Measurements from ENCODE around the gene CD3E.

The CD3E gene

DNA sequence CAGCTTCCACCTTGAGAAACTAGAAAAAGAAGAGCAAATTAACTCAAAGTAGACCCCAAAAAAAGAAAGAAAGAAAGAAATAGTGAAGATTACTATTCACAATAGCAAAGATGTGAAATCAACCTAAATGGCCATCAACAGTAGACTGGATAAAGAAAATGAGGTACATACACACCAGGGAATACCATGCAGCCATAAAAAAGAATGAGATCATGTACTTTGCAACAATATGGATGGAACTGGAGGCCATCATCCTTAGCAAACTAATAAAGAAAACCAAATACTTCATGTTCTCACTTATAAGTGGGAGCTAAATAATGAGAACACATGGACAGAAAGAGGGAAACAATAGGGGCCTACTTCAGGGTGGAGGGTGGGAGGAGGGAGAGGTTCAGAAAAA, 24.2 kb downstream of the CD3E start:
- DNase-seq, result no peak

DNA sequence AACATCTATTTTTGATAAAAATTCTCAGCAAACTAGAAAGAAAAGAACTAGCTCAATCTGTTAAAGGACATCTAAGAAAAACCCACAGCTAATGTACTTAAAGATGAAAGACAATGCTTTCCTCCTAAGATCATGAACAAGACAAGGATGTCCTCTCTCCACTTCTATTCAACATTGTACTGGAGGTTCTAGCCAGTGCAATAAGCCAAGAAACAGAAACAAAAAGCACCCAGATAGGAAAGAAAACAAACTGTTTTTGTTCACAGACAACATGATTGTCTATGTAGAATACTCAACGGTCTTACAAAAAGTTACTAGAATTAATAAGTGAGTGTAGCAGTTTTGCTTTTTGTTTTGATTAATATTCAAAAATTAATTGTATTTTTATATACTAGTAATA, 30.2 kb downstream of the CD3E start:
- no peak for DNase-seq

DNA sequence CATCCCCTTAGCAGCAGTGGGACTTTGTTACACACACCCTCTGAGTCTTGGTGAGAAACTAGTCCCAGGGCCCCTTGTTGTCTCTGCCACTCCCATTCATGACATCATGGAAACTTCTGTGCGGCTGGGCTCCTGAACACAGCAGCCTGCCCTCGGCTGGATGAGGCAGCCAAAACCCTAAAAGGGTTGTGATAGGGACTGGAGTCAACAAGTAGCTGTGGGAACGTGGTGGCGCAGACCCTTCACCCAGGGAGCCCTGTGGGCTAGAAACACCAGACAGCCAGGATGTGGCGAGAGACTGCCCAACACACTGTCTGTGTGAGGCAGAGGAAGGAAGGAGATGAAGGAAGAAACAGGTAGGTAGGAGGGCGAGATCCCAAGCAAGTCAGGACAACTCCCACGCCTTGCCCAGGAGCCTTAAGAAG, 34.1 kb downstream of the CD3E start:
- DNase-seq, result peak; percentile 88

DNA sequence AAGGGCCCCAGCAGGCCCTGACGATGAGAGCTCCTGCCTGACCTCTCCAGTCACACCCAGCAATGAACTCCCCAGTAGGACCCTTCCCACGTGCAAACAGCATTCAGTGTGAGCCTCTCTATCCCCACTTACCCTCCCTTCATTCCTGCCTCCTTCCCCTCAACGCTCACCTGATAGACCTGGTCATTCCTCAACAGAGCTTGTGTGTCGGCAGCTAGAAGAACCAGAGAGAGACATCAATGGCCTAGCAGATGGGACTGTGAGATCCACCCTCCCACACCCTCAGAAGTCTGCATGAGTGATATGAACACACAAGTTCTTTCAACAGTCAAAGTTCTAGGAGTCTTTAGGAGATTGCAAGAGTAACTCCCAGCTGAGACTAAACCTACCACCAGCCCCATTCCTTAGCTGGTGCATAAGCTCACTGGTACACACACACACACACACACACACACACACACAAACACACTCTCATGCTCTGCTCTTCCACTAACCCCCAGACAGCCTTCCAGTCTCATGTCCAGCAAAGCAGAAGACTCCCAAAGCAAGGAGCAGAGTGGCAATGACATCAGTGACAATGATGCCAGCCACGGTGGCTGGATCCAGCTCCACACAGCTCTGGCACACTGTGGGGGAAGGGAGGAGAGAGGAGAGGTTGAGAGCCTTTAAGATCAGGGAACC, 34.9 kb downstream of the CD3E start:
- peak; percentile 40 for DNase-seq

DNA sequence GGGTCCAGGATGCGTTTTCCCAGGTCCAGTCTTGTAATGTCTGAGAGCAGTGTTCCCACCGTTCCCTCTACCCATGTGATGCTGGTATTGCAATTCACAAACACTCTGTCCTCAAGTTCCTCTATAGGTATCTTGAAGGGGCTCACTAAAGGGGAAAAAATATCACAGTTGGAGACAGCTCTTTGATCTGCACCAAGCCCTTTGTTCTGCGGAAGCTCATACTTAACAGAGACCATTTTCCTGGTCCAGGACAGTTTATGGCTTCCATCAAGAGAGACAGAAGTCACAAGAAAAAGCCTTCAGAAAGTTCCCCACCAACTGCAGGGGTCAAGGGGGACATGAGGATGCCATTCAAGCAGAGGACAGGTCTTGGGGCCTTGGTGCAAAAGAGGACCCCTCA, 35.9 kb downstream of the CD3E start:
- DNase-seq, result no peak

DNA sequence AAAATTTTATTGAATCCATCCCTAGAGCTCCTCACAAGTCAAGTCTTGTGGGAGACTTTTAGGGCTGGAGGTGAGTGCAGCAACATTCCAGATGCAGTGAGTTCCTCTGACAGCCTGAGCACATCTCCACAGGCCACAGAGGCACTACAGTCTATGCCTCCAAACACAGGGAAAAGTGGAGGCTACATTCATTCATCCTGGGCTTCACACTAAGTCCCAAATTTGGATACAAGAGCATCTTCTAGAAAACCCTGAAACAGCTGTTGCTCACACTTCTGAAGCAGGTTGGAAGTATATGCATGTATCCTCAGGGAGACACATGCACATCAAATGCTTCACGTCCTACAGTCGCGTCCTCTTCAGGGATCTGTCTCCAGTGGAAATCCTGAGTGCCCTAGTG, 36.7 kb downstream of the CD3E start:
- DNase-seq, result no peak

DNA sequence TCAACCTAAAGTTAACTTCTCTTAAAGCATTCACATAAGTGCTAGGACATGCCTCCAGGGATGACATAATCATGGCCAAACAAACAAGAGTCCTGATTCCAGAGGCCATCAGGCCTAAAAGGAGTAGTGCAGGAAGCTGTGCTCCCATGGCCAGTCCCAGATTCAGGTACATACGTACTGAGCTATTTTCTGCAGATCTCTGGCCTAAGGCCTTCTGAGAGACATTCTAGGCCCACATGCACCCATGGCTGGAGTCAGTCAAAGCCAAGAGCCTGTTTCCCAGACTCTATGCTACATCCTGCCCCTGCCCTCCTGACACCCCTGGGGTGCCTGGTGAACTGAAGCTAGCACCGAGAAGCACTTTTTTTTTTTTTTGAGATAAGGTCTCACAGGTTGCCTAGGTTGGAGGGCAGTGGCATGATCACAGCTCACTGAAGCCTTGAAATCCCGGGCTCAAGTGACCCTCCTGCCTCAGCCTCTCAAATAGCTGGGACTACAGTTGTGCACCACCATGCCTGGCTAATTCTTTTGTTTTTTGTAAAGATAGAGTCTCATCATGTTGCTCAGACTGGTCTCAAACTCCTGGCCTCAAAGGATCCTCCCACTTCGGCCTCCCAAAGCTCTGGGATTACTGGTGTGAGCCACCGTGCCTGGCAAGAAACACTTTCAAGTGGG, 37.4 kb downstream of the CD3E start:
- DNase-seq, result peak; percentile 53

DNA sequence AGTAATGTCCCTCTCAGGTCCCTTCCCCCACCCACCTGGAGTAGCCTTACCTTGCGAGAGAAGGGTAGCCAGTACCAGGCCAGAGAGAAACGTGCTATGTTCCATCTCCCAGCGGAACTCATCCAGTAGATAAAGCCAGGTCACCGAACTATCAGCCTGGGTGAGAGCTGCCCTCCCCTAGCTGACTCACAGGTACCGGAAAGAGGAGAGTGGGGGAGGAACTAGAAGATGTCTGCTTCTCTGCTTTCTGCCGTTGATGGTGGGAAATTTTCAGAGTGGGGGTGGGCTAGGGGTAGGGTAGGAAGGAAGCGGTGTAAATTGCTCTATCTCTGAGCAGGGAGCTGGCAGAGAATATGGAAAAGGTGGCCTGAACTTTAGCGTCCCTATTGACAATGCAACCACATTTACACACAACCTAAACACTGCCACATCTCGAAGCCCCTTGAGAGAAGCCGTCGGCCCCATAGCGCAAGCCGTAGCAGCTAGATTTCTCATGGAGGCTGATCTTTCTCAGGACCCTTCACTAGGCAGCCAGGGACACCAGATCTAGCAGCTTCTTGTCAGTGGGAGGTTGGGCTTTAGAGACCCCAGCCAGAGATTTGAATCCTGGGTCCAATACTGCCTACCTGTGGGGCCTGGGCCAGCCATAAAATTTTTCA, 38.1 kb downstream of the CD3E start, which contains the start of gene CD3D:
Gene CD3D (minus strand): TSS at position 203 of the 659 bp plus-strand sequence. CDS start 98 bp downstream, at position 105.
- DNase-seq, result peak; percentile 82

DNA sequence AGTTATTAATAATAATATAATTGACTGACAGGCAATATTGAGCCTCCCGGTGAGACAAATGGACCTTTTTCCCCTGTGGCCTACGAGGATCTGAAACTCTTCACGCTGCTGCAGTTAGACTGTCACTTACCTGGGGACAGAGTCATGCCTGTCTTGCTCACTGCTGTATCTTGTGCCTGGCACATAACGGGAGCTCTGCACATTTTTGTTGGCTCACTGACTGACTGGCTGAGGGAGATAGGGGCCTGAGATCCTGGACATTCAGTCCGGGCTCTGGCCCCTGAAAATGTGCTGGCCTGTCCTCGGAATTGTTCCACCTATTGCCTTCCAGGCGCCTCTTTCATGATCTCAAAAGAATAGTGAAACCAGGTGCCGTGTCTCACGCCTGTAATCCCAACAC, 38.7 kb downstream of the CD3E start:
- DNase-seq, result peak; percentile 47

DNA sequence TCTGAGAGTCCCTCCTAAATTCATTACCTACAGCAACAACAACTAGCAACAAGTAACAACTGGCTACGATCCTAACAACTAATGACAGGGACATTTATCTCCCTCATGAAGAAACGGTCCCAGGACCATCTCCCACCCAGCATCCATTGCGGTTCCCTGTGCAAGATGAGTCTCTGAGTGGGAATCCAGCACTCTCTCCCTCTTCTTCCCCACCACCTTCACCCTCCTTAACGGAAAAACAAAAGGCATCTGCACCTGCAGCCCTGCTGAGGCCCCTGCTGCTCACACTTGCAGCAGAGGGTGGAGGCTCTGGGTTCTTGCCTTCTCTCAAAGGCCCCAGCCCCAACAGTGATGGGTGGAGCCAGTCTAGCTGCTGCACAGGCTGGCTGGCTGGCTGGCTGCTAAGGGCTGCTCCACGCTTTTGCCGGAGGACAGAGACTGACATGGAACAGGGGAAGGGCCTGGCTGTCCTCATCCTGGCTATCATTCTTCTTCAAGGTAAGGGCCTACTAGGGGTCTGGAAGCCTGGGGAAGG, 39.5 kb downstream of the CD3E start, which contains the start of gene CD3G:
Gene CD3G (plus strand): TSS at position 364 of the 535 bp plus-strand sequence. CDS start 80 bp downstream, at position 444.
- DNase-seq, result peak; percentile 88

DNA sequence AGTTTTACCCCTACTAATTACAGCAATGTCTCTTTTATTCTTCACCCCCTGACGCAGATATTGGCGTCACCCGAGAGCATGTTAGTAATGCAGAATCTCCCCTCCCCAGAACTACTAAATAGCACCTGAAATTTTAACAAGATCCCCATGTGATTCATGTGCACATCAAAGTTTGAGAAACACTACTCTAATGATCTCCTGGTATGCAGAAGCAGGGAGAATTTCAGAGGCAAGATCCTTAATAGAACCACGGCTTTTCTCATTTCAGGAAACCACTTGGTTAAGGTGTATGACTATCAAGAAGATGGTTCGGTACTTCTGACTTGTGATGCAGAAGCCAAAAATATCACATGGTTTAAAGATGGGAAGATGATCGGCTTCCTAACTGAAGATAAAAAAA, 44.9 kb downstream of the CD3E start:
- no peak for DNase-seq

DNA sequence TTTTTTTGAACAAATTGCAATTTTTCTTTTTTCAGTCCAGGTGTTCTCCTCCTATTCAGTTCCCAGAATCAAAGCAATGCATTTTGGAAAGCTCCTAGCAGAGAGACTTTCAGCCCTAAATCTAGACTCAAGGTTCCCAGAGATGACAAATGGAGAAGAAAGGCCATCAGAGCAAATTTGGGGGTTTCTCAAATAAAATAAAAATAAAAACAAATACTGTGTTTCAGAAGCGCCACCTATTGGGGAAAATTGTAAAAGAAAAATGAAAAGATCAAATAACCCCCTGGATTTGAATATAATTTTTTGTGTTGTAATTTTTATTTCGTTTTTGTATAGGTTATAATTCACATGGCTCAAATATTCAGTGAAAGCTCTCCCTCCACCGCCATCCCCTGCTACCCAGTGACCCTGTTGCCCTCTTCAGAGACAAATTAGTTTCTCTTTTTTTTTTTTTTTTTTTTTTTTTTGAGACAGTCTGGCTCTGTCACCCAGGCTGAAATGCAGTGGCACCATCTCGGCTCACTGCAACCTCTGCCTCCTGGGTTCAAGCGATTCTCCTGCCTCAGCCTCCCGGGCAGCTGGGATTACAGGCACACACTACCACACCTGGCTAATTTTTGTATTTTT, 48.7 kb downstream of the CD3E start:
- DNase-seq, result no peak

DNA sequence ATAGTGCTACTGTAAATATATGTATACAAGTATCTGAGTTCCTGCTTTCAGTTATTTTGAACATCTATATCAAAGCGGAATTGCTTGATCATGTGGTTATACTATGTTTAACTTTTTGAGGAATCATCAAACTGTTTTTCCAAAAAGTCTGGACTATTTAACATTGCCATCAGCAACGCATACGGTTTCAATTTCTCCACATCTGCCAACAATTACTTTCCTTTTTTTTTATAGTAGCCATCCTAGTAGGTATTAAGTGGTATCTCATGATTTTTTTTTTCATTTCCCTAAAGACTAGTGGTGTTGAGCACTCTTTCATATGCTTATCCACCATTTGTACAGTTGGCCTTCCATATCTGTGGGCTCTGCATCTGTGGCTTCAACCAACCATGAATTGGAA, 53.5 kb downstream of the CD3E start:
- no peak for DNase-seq

DNA sequence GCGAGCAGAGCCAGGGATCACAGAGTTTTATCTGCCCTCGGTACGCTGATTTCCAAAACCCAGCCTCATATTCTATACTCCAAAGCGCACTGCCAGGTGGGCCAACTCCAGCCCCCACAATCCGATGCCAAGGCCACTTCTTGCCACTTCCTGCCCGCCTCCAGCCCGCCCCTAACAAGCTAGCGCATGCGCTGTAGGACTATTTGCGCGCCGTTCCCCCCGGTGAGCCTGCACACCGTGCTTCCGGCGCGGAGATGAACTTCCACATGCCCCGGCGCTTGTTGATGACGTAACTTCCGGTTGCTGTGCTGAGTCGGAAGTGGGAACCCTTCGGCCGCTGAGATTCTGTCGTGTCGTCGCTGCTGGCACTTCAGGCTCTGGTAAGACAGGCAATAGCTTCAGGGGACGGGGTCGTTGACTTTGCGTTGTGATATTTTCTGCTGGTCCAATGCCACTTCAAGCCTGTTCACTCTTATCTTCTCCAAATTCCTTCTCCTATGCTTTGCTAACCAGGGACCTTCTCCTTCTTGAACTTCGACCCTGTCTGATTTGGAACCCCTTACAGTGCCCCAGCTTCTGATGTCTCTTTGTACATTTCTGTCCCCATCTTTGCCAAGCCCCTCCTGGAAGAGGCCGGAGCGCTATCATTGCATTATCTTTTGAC, 54.9 kb downstream of the CD3E start, which contains the start of gene UBE4A:
Gene UBE4A (plus strand): TSS at position 306 of the 664 bp plus-strand sequence. CDS start 5,481 bp downstream, outside the sequence.
- DNase-seq, result peak; percentile 99

DNA sequence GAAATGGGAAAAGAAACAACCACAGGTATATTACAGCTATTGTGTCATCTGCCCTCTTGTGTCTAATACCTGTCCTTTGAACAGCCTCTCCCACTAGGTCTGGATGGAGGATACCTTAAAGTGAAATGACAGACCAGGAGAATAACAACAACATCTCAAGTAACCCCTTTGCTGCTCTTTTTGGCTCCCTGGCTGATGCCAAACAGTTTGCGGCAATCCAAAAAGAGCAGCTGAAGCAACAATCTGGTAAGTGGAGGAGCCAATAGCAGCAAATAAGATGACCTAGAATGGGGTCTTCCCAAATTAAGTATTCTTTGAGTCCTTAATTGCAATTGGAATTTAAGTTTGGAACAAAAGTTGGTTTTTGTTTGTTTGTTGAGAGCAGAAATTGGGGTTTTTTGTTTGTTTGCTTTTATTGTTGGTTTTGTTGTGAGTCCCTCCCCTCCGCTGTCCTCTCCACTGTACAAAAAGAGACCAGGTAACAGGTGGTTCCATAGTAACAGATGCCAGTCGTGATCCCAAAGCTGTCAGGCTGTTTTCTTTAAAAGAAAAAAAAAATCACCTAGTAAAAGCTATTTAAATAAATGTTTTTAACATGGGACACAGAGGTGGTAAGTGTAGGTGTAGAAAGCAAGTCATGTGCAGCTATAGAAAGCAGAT, 60.6 kb downstream of the CD3E start:
- no peak for DNase-seq
